Thyroid gland (tissue), 4 donors: ENCODE measurements around the gene IRF9.

Source experiments
- POLR2A ChIP-seq, 2 donors: fragments of 450-650 bp; IDR thresholded peaks; one replicate each; pipeline ENCODE4 v1.6.1; 2017; ENCODE audit warnings: antibody characterized with exemption in 2 of 2, mild to moderate bottlenecking in 2 of 2, moderate library complexity in 1 of 2
- TF ChIP-seq, protein P1 (sequence below), 6 experiments: fragments of 200-600 bp in 3 of 6; fragments of 450-650 bp in 3 of 6; sonication (generic) in 3 of 6; IDR thresholded peaks; one replicate each; pipeline ENCODE4 v1.5.1; 2016 to 2019; ENCODE audit warnings: antibody characterized with exemption in 6 of 6, mild to moderate bottlenecking in 2 of 6, inconsistent platforms in 1 of 6, moderate library complexity in 1 of 6

DNA sequence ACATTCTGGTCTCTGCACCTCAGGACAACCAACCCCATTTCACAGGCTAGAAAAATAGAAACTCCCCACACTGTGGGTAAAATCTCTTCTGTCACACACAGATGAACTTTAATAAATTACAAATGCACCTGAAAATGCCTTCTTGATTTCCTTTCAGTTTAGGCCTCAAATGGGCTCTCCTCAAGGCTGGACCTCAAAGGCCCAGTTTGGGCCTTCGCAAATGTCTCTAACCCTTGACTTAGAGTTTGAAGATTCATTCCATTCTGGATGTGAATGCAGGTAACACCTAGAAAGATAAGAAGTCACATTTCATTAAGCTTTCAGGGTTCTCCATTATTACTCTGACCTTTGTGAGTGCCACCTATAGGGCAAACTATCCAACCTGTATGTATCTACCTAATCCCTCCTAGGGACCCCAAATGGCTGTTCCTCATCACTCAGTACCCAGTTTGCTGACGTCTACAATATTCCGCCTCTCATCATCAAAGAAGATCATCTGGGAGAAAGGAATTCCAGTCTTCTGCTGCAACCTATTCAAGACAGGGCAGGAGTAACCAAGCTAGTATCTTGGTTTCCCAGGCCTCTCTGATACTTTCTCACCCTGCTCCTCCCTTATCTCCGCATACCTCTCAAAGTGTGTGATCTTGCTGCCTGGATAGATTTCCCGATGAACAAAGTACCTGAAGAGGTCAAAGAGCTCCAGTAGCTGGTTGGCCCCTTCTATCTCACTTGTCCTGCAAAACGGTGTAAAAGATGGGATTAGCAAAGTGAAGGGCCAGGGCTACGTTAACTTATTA lies 53.0 kb downstream of the IRF9 start:
- no peak for TF ChIP-seq POLR2A (IDR thresholded peaks at IDR 0.05)
- TF ChIP-seq, protein P1, sequence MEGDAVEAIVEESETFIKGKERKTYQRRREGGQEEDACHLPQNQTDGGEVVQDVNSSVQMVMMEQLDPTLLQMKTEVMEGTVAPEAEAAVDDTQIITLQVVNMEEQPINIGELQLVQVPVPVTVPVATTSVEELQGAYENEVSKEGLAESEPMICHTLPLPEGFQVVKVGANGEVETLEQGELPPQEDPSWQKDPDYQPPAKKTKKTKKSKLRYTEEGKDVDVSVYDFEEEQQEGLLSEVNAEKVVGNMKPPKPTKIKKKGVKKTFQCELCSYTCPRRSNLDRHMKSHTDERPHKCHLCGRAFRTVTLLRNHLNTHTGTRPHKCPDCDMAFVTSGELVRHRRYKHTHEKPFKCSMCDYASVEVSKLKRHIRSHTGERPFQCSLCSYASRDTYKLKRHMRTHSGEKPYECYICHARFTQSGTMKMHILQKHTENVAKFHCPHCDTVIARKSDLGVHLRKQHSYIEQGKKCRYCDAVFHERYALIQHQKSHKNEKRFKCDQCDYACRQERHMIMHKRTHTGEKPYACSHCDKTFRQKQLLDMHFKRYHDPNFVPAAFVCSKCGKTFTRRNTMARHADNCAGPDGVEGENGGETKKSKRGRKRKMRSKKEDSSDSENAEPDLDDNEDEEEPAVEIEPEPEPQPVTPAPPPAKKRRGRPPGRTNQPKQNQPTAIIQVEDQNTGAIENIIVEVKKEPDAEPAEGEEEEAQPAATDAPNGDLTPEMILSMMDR (IDR thresholded peaks at IDR 0.05), result no peak
